GM18505 (cell line): ENCODE results near the gene E2F6.

ENCODE experiments used
- ATAC-seq: cut with Tn5 transposase; IDR thresholded peaks from one replicate; pipeline ENCODE4 v1.9.1; 2021; ENCODE audit not compliant: unreplicated experiment
- POLR2A ChIP-seq: IDR thresholded peaks from 4 replicates; pipeline ENCODE4 v1.6.1; 2011; ENCODE audit warnings: borderline replicate concordance; ENCODE audit not compliant: insufficient read depth, insufficient read length; ENCODE audit errors: extremely low read depth

Gene E2F6

GRCh38 chr2:11396021-11396420 lies 69.9 kb downstream of the E2F6 start:
- TF ChIP-seq POLR2A, result no peak
- ATAC-seq, result no peak

GRCh38 chr2:11395389-11395788 lies 70.6 kb downstream of the E2F6 start:
- ATAC-seq, result no peak
- TF ChIP-seq POLR2A, result no peak
